Esophagus squamous epithelium (tissue), 5 donors: ENCODE measurements around the gene OR6C3. TPM values are rescaled to one million over a fixed set of nuclear protein-coding genes. Genes with fewer than 3 reads are reported as not detected.
"Not testable (repeated sequence)": the region's sequence is repeated elsewhere in the genome, so short reads cannot be mapped to it uniquely, and the experiment has no call there.

Experiments
- DNase-seq: peaks from one replicate; lab custom pipeline; 2025; lab: John Stamatoyannopoulos, UW
- H3K27ac ChIP-seq, 4 donors: fragments of 200-600 bp; sonication (generic); one replicate each; pipeline ENCODE4 v1.5.1; 2016 to 2019; ENCODE audit warnings: mild to moderate bottlenecking in 1 of 4
- H3K27me3 ChIP-seq, 4 donors: fragments of 200-600 bp; sonication (generic); 1 replicate in 3 of 4; 2 replicates in 1 of 4; pipeline versions ENCODE4 v1.5.1 to v1.6.0; 2017 to 2021; ENCODE audit warnings: antibody characterized with exemption in 1 of 4
- H3K36me3 ChIP-seq, 3 donors: fragments of 200-600 bp; sonication (generic); one replicate each; pipeline ENCODE4 v1.5.1; 2016 to 2019
- H3K4me1 ChIP-seq, 3 donors: fragments of 200-600 bp; sonication (generic); one replicate each; pipeline ENCODE4 v1.5.1; 2017 to 2019
- H3K4me3 ChIP-seq, 4 donors: fragments of 200-600 bp; sonication (generic); 1 replicate in 3 of 4; 2 replicates in 1 of 4; pipeline ENCODE4 v1.5.1; 2016 to 2019; ENCODE audit warnings: mild to moderate bottlenecking in 2 of 4, moderate library complexity in 1 of 4
- H3K9me3 ChIP-seq, 3 donors: fragments of 200-600 bp; sonication (generic); one replicate each; pipeline ENCODE4 v1.5.1; 2016 to 2019
- POLR2A ChIP-seq, 4 donors: fragments of 450-650 bp; IDR thresholded peaks; one replicate each; pipeline ENCODE4 v1.6.1; 2017; ENCODE audit warnings: antibody characterized with exemption in 4 of 4, mild to moderate bottlenecking in 4 of 4, moderate library complexity in 3 of 4
- WGBS, 2 donors: methylation state at CpG; one replicate each; pipeline ENCODE4 v1.1.5; 2018; 5-methylcytosine and 5-hydroxymethylcytosine counted together
- intact Hi-C: fragments of 100-400 bp; cut with DNase I; formaldehyde crosslinking; loops from one replicate; pipeline ENCODE4 v1.15.0; 2022
- total RNA-seq, 4 donors: library from RNA; depleted of rRNA; stranded (reverse); fragments of >200 nt; gene quantifications; one replicate each; pipeline ENCODE4 v1.1.0, GENCODE V29; 2016
- TF ChIP-seq, protein P1 (sequence below), 6 experiments: fragments of 450-650 bp in 4 of 6; fragments of 200-600 bp in 2 of 6; sonication (generic) in 2 of 6; IDR thresholded peaks; one replicate each; pipeline ENCODE4 v1.5.1; 2016 to 2019; ENCODE audit warnings: antibody characterized with exemption in 6 of 6, mild to moderate bottlenecking in 4 of 6, moderate library complexity in 4 of 6
- donor health status: DM: yes; HTN: yes; CAD: no.

The OR6C3 gene
- total RNA-seq, 4 donors from 2014 or later, result not detected

DNA sequence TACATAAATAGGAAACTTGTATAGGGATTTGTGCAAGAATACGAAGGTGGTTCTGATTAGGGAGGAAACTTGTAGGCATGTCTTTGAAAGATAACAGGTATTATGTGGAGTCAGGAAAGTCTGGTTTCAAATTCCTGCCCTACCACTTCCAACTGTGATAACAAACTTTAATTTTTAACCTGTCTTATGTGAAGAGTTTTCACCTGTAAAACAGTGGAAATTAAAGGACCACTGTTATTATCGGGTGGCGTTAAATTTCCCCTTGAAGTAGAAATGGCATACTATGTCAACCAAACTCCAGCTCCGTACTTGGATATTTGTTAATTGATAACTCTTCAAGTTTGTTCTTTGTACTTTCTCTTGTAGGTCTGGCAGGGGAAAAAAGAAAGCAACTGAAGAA is 10.3 kb upstream of the OR6C3 start:
- no peaks in the 10 kb centered on the region for H3K36me3 ChIP-seq
- DNase-seq, result no peak

DNA sequence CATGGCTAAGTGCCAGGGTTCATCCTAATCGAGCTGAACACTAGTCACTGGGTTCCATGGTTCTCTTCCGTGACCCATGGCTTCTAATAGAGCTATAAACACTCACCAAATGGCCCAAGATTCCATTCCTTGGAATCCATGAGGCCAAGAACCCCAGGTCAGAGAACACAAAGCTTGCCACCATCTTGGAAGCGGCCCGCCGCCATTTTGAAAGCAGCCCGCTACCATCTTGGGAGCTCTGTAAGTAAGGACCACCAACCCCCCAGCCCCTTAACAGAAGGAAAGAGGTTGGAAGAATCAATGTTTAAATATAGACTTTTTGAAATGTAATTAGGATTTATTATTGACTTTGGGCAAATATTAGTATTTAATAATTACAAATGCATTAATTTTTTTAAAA is 4.7 kb upstream of the OR6C3 start:
- H3K4me1 ChIP-seq, H3K27me3 ChIP-seq, H3K4me3 ChIP-seq, DNase-seq, H3K27ac ChIP-seq, H3K9me3 ChIP-seq, intact Hi-C loops, H3K36me3 ChIP-seq: not testable (repeated sequence)
- whole genome bisulfite sequencing, 2 donors, result 87 to 98% methylated on average over 4 to 6 of the region's 6 CpGs

More for the DNA sequence above, 10.3 kb upstream of the OR6C3 start:
- H3K4me1 ChIP-seq, result no peaks in the 10 kb centered on the region
- intact Hi-C loops, result no loop called here
- H3K4me3 ChIP-seq, result no peak overlapping the region
- H3K27me3 ChIP-seq, result no peaks in the 10 kb centered on the region
- no peak overlapping the region for H3K27ac ChIP-seq
- H3K9me3 ChIP-seq, result no peaks in the 10 kb centered on the region
- WGBS, 2 donors, result 48 to 54% methylated on average over 4 of the region's 4 CpGs
- TF ChIP-seq, protein P1, sequence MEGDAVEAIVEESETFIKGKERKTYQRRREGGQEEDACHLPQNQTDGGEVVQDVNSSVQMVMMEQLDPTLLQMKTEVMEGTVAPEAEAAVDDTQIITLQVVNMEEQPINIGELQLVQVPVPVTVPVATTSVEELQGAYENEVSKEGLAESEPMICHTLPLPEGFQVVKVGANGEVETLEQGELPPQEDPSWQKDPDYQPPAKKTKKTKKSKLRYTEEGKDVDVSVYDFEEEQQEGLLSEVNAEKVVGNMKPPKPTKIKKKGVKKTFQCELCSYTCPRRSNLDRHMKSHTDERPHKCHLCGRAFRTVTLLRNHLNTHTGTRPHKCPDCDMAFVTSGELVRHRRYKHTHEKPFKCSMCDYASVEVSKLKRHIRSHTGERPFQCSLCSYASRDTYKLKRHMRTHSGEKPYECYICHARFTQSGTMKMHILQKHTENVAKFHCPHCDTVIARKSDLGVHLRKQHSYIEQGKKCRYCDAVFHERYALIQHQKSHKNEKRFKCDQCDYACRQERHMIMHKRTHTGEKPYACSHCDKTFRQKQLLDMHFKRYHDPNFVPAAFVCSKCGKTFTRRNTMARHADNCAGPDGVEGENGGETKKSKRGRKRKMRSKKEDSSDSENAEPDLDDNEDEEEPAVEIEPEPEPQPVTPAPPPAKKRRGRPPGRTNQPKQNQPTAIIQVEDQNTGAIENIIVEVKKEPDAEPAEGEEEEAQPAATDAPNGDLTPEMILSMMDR (IDR thresholded peaks at IDR 0.05), result no peak

DNA sequence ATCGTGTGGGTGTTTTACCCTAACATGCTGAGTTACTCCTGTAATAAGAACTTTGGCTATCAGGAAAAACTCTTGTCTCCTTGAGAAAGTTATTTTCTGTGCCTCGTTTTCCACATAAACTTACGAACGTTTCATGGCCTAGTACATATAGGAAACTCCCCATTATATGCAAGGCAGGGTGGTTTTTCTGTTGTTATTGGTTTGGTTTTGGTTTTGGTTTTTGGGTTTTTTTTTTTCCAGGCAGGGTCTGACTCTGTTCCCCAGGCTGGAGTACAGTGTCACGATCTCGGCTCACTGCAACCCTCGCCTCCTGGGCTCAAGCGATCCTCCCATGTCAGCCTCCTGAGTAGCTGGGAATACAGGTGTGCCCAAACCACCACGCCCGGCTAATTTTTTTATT is 5.5 kb downstream of the OR6C3 start:
- WGBS, 2 donors, result 85 to 86% methylated on average over 10 of the region's 10 CpGs
- Histone ChIP-seq H3K9me3 (no peaks in the 10 kb centered on the region), H3K36me3 (no peaks in the 10 kb centered on the region), H3K27ac (no peak overlapping the region), H3K4me3 (no peak overlapping the region), H3K27me3 (no peaks in the 10 kb centered on the region), H3K4me1 (no peaks in the 10 kb centered on the region)
- intact Hi-C loops, result no loop called here
- no peak for DNase-seq
- TF ChIP-seq, protein P1 (IDR thresholded peaks at IDR 0.05), result no peak
- no peak for TF ChIP-seq POLR2A (IDR thresholded peaks at IDR 0.05)

DNA sequence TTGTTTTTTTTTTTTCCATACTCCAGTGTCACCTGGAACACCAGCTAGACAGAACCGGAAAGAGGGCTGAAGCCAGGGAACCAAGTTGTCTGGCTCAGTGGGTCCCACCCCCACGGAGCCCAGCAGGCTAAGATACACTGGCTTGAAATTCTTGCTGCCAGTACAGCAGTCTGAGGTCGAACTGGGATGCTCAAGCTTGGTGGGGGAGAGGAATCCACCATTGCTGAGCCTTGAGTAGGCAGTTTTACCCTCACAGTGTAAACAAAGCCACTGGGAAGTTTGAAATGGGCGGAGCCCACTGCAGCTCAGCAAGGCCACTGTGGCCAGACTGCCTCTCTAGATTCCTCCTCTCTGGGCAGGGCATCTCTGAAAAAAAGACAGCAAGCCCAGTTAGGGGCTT is 24.8 kb downstream of the OR6C3 start:
- intact Hi-C loops, H3K4me1 ChIP-seq, H3K9me3 ChIP-seq, H3K4me3 ChIP-seq, H3K27ac ChIP-seq, DNase-seq, H3K27me3 ChIP-seq, H3K36me3 ChIP-seq: not testable (repeated sequence)
- 56 to 57% methylated on average over 3 of the region's 4 CpGs for WGBS, 2 donors

DNA sequence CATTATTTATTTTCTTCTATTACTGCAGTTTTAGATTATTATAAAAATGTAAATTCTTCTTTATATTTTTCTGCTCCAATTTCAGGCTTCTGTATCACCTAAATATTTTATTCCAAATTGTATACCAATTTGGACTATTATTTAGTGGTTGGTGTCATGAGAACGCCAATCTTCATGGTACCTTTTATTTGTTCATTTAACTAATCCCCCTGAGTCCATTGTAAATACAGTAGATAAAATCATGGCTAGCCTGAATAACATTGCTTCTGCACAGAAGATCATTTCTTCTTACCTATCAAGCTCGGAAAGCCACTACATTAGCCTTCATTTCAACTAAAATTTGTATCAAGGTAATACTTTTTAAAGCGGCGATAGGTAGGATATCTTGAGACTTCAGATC is 32.1 kb downstream of the OR6C3 start, which contains the start of gene OR6C75:
Gene OR6C75, plus strand, starts transcription at position 301 of the 400 bp plus-strand sequence. CDS start 2,136 bp downstream, outside the sequence.
- WGBS, 2 donors, result 65 to 76% methylated on average over 4 of the region's 4 CpGs
- no peak within 1 kb of the TSS for H3K4me3 ChIP-seq

DNA sequence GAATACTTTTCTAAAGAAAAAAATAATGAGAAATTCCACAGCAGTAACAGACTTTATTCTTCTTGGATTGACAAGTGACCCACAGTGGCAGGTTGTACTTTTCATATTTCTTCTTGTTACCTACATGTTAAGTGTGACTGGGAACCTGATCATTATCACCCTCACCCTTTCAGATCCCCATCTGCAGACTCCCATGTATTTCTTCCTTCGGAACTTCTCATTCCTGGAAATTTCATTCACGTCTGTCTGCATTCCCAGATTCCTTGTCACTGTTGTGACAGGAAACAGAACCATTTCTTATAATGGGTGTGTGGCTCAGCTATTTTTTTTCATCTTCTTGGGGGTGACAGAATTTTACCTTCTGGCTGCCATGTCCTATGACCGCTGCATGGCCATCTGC is 34.5 kb downstream of the OR6C3 start:
- no peak for TF ChIP-seq POLR2A (IDR thresholded peaks at IDR 0.05)
- TF ChIP-seq, protein P1 (IDR thresholded peaks at IDR 0.05), result no peak
- Histone ChIP-seq H3K4me1 (no peaks in the 10 kb centered on the region), H3K27ac (no peak overlapping the region), H3K4me3 (no peak overlapping the region), H3K27me3 (no peaks in the 10 kb centered on the region), H3K36me3 (no peaks in the 10 kb centered on the region), H3K9me3 (no peaks in the 10 kb centered on the region)
- DNase-seq, result no peak
- whole genome bisulfite sequencing, 2 donors, result 65 to 72% methylated on average over 3 of the region's 3 CpGs
- intact Hi-C loops, result no loop called here

More for the DNA sequence above, 32.1 kb downstream of the OR6C3 start, which contains the start of gene OR6C75:
- TF ChIP-seq, protein P1 (IDR thresholded peaks at IDR 0.05), result no peak
- no peak for TF ChIP-seq POLR2A (IDR thresholded peaks at IDR 0.05)
- intact Hi-C loops, result no loop called here
- H3K36me3 ChIP-seq, result no peaks in the 10 kb centered on the region
- no peak within 1 kb of the TSS for H3K27ac ChIP-seq
- H3K27me3 ChIP-seq, result no peaks in the 10 kb centered on the region
- no peaks in the 10 kb centered on the region for H3K4me1 ChIP-seq
- no peak for DNase-seq
- no peaks in the 10 kb centered on the region for H3K9me3 ChIP-seq
